ENCODE results near the gene SRL. TPM values are rescaled to one million over a fixed set of nuclear protein-coding genes. Genes with fewer than 3 reads are reported as not detected.
A peak's percentile ranks its signal among the peaks of the same experiment; 100 is the strongest.

Gene SRL
- total and polyA plus RNA-seq, 2 experiments from 2014 or later = not detected

- Histone ChIP-seq H3K4me2 (ENCODE audit: unreplicated experiment) (no peak overlapping the region), H3K9me2 (ENCODE audit: insufficient read depth) (no peaks in the 10 kb centered on the region), H3K4me3 (no peak overlapping the region), H3K9me3 (ENCODE audit: low read depth) (no peaks in the 10 kb centered on the region), H3K36me3 (ENCODE audit: low read depth) (no peaks in the 10 kb centered on the region), H3K4me1 (ENCODE audit: insufficient read depth) (peaks cover 19% of the 10 kb centered on the region), H2AFZ (no peak overlapping the region), H3K27me3 (replicated peaks; ENCODE audit: insufficient read depth) (no peaks in the 10 kb centered on the region), H4K20me1 (ENCODE audit: insufficient read depth) (no peaks in the 10 kb centered on the region), H3F3A (ENCODE audit: insufficient read depth) (peaks cover 8% of the 10 kb centered on the region; the same call in 1 of the 2 replicates), H3K79me2 (ENCODE audit: insufficient read depth) (no peaks in the 10 kb centered on the region), H3K9ac (no peak overlapping the region), H3K27ac (no peak overlapping the region)
- in situ Hi-C loops (cut with MboI) = no loop called here
- TF ChIP-seq EZH2 (IDR thresholded peaks at IDR 0.05; ENCODE audit: insufficient read depth, poor library complexity, severe bottlenecking) = no peak
- no peak for TF ChIP-seq EZH2phosphoT487 (IDR thresholded peaks at IDR 0.05; ENCODE audit: insufficient read depth, low read depth)
- 86% methylated on average over 14 of the region's 14 CpGs for WGBS, 2 experiments (ENCODE audit: low coverage in 1 of 2, low lambda C conversion rate in 2 of 2, missing lambda C conversion rate in 2 of 2)
- DNase-seq = no peak
Measured at GRCh38 chr16:4218202-4218601, 23.7 kb downstream of the SRL start.

- Histone ChIP-seq H4K20me1 (ENCODE audit: insufficient read depth) (no peaks in the 10 kb centered on the region), H3K27ac (no peak overlapping the region), H3K27me3 (replicated peaks; ENCODE audit: insufficient read depth) (no peaks in the 10 kb centered on the region), H3K36me3 (ENCODE audit: low read depth) (no peaks in the 10 kb centered on the region), H3K9me2 (ENCODE audit: insufficient read depth) (no peaks in the 10 kb centered on the region), H2AFZ (no peak overlapping the region), H3K4me3 (no peak overlapping the region), H3K4me2 (ENCODE audit: unreplicated experiment) (no peak overlapping the region), H3K4me1 (ENCODE audit: insufficient read depth) (peaks cover 27% of the 10 kb centered on the region), H3K79me2 (ENCODE audit: insufficient read depth) (no peaks in the 10 kb centered on the region), H3F3A (ENCODE audit: insufficient read depth) (peaks cover 12% of the 10 kb centered on the region; the same call in 1 of the 2 replicates), H3K9ac (no peak overlapping the region), H3K9me3 (ENCODE audit: low read depth) (no peaks in the 10 kb centered on the region)
- DNase-seq = peak; percentile 15
- no peak for TF ChIP-seq EZH2 (IDR thresholded peaks at IDR 0.05; ENCODE audit: insufficient read depth, poor library complexity, severe bottlenecking)
- TF ChIP-seq EZH2phosphoT487 (IDR thresholded peaks at IDR 0.05; ENCODE audit: insufficient read depth, low read depth) = no peak
- WGBS, 2 experiments (ENCODE audit: low coverage in 1 of 2, low lambda C conversion rate in 2 of 2, missing lambda C conversion rate in 2 of 2) = 43 to 46% methylated on average over 20 of the region's 20 CpGs
- in situ Hi-C loops (cut with MboI) = no loop called here
Measured at GRCh38 chr16:4217204-4218131, 24.4 kb downstream of the SRL start.

- in situ Hi-C loops (cut with MboI) = no loop called here
- WGBS, 2 experiments (ENCODE audit: low coverage in 1 of 2, low lambda C conversion rate in 2 of 2, missing lambda C conversion rate in 2 of 2) = 97 to 98% methylated on average over 5 of the region's 5 CpGs
- Histone ChIP-seq H3F3A (ENCODE audit: insufficient read depth) (peaks cover 12% of the 10 kb centered on the region; the same call in 1 of the 2 replicates), H3K27me3 (replicated peaks; ENCODE audit: insufficient read depth) (no peaks in the 10 kb centered on the region), H3K4me2 (ENCODE audit: unreplicated experiment) (no peak overlapping the region), H3K79me2 (ENCODE audit: insufficient read depth) (no peaks in the 10 kb centered on the region), H3K9me3 (ENCODE audit: low read depth) (no peaks in the 10 kb centered on the region), H4K20me1 (ENCODE audit: insufficient read depth) (no peaks in the 10 kb centered on the region), H3K9ac (no peak overlapping the region), H3K27ac (no peak overlapping the region), H2AFZ (no peak overlapping the region), H3K4me1 (ENCODE audit: insufficient read depth) (peaks cover 27% of the 10 kb centered on the region), H3K36me3 (ENCODE audit: low read depth) (no peaks in the 10 kb centered on the region), H3K9me2 (ENCODE audit: insufficient read depth) (no peaks in the 10 kb centered on the region), H3K4me3 (no peak overlapping the region)
- TF ChIP-seq EZH2 (IDR thresholded peaks at IDR 0.05; ENCODE audit: insufficient read depth, poor library complexity, severe bottlenecking) = no peak
- TF ChIP-seq EZH2phosphoT487 (IDR thresholded peaks at IDR 0.05; ENCODE audit: insufficient read depth, low read depth) = no peak
- no peak for DNase-seq
Measured at GRCh38 chr16:4216596-4216995, 25.3 kb downstream of the SRL start.

GRCh38 chr16:4215106-4215505, 26.8 kb downstream of the SRL start:
- 96 to 97% methylated on average over 2 of the region's 2 CpGs for WGBS, 2 experiments (ENCODE audit: low coverage in 1 of 2, low lambda C conversion rate in 2 of 2, missing lambda C conversion rate in 2 of 2)
- Histone ChIP-seq H2AFZ (no peak overlapping the region), H3K9ac (no peak overlapping the region), H3K4me1 (ENCODE audit: insufficient read depth) (peaks cover 27% of the 10 kb centered on the region), H3F3A (ENCODE audit: insufficient read depth) (peaks cover 12% of the 10 kb centered on the region; the same call in 1 of the 2 replicates), H3K27ac (no peak overlapping the region), H3K27me3 (replicated peaks; ENCODE audit: insufficient read depth) (no peaks in the 10 kb centered on the region), H3K9me2 (ENCODE audit: insufficient read depth) (no peaks in the 10 kb centered on the region), H3K9me3 (ENCODE audit: low read depth) (no peaks in the 10 kb centered on the region), H3K4me2 (ENCODE audit: unreplicated experiment) (no peak overlapping the region), H3K79me2 (ENCODE audit: insufficient read depth) (no peaks in the 10 kb centered on the region), H4K20me1 (ENCODE audit: insufficient read depth) (no peaks in the 10 kb centered on the region), H3K4me3 (no peak overlapping the region), H3K36me3 (ENCODE audit: low read depth) (no peaks in the 10 kb centered on the region)
- TF ChIP-seq EZH2phosphoT487 (IDR thresholded peaks at IDR 0.05; ENCODE audit: insufficient read depth, low read depth) = no peak
- TF ChIP-seq EZH2 (IDR thresholded peaks at IDR 0.05; ENCODE audit: insufficient read depth, poor library complexity, severe bottlenecking) = no peak
- in situ Hi-C loops (cut with MboI) = no loop called here
- DNase-seq = no peak

Measured in GM23248 (cell line).